KOPT-K1 (cell line): Measurements from ENCODE around the gene PCSK1N.

ENCODE experiments used
- H3K27ac ChIP-seq: fragments of 200-600 bp; sonication (generic); 2 replicates; pipeline ENCODE4 v1.5.1; 2016; ENCODE audit warnings: antibody characterized with exemption, mild to moderate bottlenecking, low read depth, low read length; ENCODE audit not compliant: poor library complexity, severe bottlenecking
- H3K36me3 ChIP-seq: fragments of 200-600 bp; sonication (generic); 2 replicates; pipeline ENCODE4 v1.5.1; 2017; ENCODE audit warnings: antibody characterized with exemption, mild to moderate bottlenecking, low read length, moderate library complexity; ENCODE audit not compliant: insufficient read depth
- H3K9me3 ChIP-seq: fragments of 200-600 bp; sonication (generic); 2 replicates; pipeline ENCODE4 v1.5.1; 2017; ENCODE audit warnings: antibody characterized with exemption, low read length, mild to moderate bottlenecking; ENCODE audit not compliant: insufficient read depth, poor library complexity, severe bottlenecking

PCSK1N gene

DNA sequence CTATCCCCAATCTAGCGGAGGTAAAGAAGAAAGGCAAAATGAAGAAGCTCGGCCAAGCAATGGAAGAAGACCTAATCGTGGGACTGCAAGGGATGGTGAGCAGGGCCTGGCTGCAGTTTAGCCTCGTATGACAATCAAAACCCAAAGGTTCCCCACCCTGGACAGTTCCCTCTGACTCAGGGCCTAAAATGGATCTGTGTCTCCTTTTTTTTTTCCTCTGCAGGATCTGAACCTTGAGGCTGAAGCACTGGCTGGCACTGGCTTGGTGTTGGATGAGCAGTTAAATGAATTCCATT is 32.6 kb downstream of the PCSK1N start:
- peak overlapping the region; percentile 88 for H3K27ac ChIP-seq
- peaks cover 22% of the 10 kb centered on the region; the same call in 1 of the 2 replicates for H3K36me3 ChIP-seq
- H3K9me3 ChIP-seq: no peaks in the 10 kb centered on the region

DNA sequence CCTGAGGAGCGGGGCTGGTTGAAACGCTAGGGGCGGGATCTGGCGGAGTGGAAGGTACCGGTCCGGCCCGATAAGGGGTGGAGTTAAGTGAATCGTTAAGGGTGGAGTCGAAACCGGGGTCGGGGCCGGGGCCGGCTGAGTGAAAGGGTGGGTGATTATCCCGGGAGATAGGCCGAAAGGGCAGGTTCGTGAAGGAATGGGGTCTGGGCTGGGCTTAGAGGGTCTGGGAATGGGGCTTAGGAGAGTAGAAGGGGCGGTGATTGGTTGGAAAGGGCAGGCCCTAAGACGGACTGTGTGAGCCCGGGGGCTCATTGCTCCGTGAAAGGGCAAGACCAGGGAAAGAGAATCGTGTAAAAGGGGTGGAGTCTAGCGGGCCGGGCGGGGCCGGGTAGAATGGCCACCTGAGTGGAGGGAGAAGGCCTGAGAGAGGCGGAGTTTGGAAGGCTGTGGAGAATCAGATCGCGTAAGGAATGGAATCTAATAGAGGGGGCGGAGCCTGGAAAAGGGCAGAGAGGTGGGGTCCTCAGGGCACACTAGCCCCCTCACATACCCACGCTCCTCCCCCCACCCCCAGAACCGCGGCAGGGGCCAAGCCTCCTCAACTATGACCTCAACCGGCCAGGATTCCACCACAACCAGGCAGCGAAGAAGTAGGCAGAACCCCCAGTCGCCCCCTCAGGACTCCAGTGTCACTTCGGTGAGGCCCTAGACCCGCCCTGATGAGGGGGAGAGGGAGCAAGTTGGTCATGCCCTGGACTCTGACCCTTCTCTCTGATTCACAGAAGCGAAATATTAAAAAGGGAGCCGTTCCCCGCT is 33.1 kb downstream of the PCSK1N start:
- H3K36me3 ChIP-seq: peaks cover 22% of the 10 kb centered on the region; the same call in 1 of the 2 replicates
- peak overlapping the region; percentile 88 for H3K27ac ChIP-seq
- H3K9me3 ChIP-seq: no peaks in the 10 kb centered on the region

- Histone ChIP-seq H3K27ac (peak within 1 kb of the TSS; percentile 97), H3K36me3 (peaks cover 22% of the 10 kb centered on the region; the same call in 1 of the 2 replicates), H3K9me3 (no peaks in the 10 kb centered on the region)
Observed at GRCh38 chrX:48801280-48802088, 33.9 kb downstream of the PCSK1N start, which contains the start of gene HDAC6. Gene HDAC6 (plus strand): TSS chrX:48802067. CDS start chrX:48802693, 626 bp downstream.

GRCh38 chrX:48800574-48801279 is 34.7 kb downstream of the PCSK1N start:
- Histone ChIP-seq H3K9me3 (no peaks in the 10 kb centered on the region), H3K36me3 (peaks cover 22% of the 10 kb centered on the region; the same call in 1 of the 2 replicates), H3K27ac (peak overlapping the region; percentile 97)

GRCh38 chrX:48798318-48798717 is 37.1 kb downstream of the PCSK1N start:
- Histone ChIP-seq H3K36me3 (0 out of 2 replicates have a peak, but pooled peaks cover 5% of the 10 kb centered on the region), H3K9me3 (no peaks in the 10 kb centered on the region), H3K27ac (no peak overlapping the region)

DNA sequence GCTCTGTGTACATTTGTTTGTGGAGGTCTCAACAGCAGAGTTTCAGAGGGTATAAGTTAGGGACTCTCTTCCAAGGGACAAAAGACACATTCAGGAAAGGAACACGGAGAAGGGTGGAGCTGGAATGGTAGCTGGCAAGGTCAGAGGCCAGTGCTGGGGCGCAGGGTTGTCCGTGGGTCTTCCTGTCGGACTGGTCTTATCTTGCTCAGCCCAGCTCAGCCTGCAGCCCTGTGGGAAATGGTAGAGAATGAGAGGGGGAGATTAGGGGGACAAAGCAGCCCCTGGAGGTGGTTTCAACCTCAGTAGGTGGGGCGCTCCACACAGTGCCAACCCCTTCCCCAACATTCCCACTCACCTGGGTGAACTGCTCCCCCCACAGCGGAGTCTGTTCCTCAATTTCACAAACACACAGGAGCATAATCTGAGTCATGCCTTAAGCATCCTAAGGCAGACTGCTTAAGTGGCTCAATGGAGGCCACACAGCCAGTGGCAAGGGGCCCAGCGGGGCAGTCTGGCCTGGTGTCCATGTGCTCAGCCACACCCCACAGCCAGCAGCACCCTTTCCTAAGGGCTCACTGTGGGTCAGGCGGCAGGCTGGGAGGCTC is 40.4 kb downstream of the PCSK1N start:
- H3K9me3 ChIP-seq: no peaks in the 10 kb centered on the region
- H3K36me3 ChIP-seq: no peaks in the 10 kb centered on the region
- no peak overlapping the region for H3K27ac ChIP-seq

DNA sequence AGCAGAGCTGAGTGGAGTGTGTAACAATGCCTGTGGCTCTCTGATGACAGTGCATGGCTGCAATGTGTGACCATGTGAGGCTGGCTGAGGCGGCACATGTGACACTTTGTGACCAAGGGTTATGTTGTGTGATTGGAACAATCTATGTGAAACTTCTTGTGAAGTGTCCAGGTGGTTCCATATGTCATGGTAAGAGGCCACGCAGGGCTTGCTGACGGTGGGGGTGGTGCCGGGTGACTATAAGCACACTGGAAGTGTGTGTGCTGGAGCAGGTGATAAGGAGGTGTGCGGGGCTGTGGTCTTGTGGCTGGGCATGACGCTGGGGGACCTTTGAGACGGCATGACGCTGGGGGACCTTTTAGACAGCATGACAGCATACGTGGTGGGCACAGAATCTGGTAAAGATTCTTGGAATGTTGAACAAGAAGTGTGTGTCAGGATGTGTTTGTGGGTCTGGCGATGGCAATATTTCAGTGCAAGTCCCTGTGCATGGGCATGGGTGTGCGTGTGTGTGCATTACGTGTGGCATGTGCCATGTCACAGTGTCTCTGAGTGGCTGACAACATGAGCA is 41.0 kb downstream of the PCSK1N start:
- Histone ChIP-seq H3K27ac (no peak overlapping the region), H3K9me3 (no peaks in the 10 kb centered on the region), H3K36me3 (no peaks in the 10 kb centered on the region)

GRCh38 chrX:48793935-48794334 is 41.5 kb downstream of the PCSK1N start:
- no peak overlapping the region for H3K27ac ChIP-seq
- H3K36me3 ChIP-seq: no peaks in the 10 kb centered on the region
- H3K9me3 ChIP-seq: no peaks in the 10 kb centered on the region

GRCh38 chrX:48792219-48792618 is 43.2 kb downstream of the PCSK1N start:
- Histone ChIP-seq H3K27ac (no peak overlapping the region), H3K9me3 (no peaks in the 10 kb centered on the region), H3K36me3 (no peaks in the 10 kb centered on the region)

DNA sequence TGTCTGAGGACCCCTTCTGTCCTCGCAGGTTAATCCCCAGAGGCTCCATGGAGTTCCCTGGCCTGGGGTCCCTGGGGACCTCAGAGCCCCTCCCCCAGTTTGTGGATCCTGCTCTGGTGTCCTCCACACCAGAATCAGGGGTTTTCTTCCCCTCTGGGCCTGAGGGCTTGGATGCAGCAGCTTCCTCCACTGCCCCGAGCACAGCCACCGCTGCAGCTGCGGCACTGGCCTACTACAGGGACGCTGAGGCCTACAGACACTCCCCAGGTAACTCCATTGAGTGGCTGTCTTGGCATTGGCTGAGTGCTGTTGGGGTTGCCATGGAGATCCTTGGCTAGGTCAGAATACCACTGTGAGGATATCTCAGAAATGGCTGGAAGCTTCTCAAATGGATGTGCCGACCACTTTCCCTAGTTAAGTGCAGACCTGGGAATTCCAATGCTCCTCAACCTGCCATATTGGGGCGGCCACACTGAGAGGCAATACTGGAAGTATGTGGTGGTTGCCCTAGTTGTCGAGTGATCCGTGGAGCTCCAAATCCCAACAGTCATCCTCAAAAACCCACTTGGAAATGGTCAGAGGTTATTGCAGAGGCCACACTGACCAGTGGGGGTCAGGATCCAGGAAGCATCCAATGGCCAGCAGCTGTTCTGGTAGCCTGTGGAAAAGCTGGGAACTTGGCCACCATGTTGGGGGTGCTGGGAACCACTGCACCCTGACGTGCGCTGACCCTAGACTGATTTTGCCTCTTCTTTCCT is 44.2 kb downstream of the PCSK1N start:
- H3K9me3 ChIP-seq: no peaks in the 10 kb centered on the region
- H3K27ac ChIP-seq: no peak overlapping the region
- no peaks in the 10 kb centered on the region for H3K36me3 ChIP-seq

DNA sequence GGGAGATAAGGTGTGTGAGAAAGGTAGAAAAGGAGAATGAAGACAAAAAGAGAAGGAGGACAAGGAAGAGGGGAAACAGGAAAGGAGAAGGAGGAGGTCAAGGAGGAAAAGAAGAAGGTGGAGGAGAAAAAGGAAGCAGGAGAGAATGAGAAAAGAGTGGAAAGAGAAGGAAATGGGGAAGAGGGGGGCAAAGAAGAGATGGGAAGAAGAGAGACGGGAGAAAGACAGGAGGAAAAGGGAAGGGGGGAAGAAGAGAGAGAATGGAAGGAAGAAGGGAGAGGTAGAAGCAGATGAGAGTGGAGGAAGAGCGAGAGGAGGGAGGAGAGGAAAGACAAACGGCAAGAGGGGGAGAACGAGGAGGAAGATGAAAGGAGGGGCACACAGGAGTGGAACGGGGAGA is 44.9 kb downstream of the PCSK1N start:
- H3K9me3 ChIP-seq: no peaks in the 10 kb centered on the region
- H3K36me3 ChIP-seq: no peaks in the 10 kb centered on the region
- no peak overlapping the region for H3K27ac ChIP-seq

GRCh38 chrX:48789366-48790220 is 45.8 kb downstream of the PCSK1N start:
- Histone ChIP-seq H3K9me3 (no peaks in the 10 kb centered on the region), H3K36me3 (no peaks in the 10 kb centered on the region), H3K27ac (peak overlapping the region; percentile 20)
